CD1c-positive myeloid dendritic cell (primary cell): Measurements from ENCODE around the gene SRSF3.
"Not testable (repeated sequence)": the region's sequence is repeated elsewhere in the genome, so short reads cannot be mapped to it uniquely, and the experiment has no call there.

Experiments used
- DNase-seq: peaks from one replicate; pipeline ENCODE4 v3.0.0-alpha.2; 2016; ENCODE audit errors: extremely low spot score

The SRSF3 gene

GRCh38 chr6:36649701-36650484, 55.7 kb downstream of the SRSF3 start:
- DNase-seq = peak; percentile 27

GRCh38 chr6:36650848-36651478, 56.8 kb downstream of the SRSF3 start:
- DNase-seq = peak; percentile 92

- DNase-seq = no peak
Measured at GRCh38 chr6:36651659-36652379, 57.7 kb downstream of the SRSF3 start.

GRCh38 chr6:36654469-36654868, 60.3 kb downstream of the SRSF3 start:
- DNase-seq = not testable (repeated sequence)
